RCC 7860 (cell line): Measurements from ENCODE around the gene EEF1G.
"Not testable (repeated sequence)": the region's sequence is repeated elsewhere in the genome, so short reads cannot be mapped to it uniquely, and the experiment has no call there.

ENCODE experiments used
- DNase-seq: peaks from one replicate; pipeline ENCODE4 v3.0.0-alpha.2; 2015; ENCODE audit warnings: low spot score
- FAIRE-seq: peaks from 2 replicates; lab custom pipeline; 2012; peaks lifted over from hg19 to GRCh38; lab: Jason Lieb, UNC

The EEF1G gene

DNA sequence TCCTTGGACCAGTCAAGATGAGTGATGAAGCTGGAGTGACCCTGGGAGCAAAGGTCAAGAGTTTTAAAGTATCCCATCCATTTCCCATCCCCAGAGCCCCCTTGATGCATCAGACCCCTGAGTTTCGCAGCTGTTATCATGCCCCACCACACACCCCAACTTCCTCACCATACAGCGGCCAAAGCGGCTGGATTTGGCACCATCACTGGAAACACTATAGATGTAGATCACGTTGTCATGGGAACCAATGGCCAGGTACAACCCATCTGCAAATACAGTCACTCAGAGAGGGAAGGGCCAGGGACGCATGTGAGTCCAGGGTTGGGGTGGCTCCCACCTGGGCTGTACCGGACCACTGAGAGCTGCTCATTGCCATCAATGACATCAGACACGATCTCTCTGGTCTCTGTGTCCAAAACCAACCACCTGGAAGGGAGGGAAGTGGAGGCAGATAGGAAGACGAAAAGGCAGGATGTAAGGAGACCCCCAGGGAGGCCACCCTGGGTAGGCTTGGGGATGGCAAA is 30.1 kb upstream of the EEF1G start:
- no peak for DNase-seq
- no peak for FAIRE-seq

DNA sequence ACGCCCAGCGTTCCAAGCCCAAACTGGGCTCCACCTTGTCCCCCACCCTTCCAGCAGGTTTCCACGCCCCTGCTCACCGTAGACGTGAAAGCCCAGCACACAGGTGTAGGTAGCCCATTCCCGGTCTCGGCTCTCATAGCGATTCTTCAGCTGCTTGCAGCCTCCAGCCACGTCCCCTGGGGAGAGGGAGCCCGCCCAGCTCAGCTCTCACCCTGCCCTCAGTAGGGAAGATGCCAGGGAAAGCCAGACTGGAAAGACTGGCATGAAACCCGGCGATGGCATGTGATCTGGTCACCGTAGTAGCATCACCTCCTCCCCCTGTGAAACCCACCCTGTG is 29.3 kb upstream of the EEF1G start:
- no peak for FAIRE-seq
- DNase-seq = no peak

DNA sequence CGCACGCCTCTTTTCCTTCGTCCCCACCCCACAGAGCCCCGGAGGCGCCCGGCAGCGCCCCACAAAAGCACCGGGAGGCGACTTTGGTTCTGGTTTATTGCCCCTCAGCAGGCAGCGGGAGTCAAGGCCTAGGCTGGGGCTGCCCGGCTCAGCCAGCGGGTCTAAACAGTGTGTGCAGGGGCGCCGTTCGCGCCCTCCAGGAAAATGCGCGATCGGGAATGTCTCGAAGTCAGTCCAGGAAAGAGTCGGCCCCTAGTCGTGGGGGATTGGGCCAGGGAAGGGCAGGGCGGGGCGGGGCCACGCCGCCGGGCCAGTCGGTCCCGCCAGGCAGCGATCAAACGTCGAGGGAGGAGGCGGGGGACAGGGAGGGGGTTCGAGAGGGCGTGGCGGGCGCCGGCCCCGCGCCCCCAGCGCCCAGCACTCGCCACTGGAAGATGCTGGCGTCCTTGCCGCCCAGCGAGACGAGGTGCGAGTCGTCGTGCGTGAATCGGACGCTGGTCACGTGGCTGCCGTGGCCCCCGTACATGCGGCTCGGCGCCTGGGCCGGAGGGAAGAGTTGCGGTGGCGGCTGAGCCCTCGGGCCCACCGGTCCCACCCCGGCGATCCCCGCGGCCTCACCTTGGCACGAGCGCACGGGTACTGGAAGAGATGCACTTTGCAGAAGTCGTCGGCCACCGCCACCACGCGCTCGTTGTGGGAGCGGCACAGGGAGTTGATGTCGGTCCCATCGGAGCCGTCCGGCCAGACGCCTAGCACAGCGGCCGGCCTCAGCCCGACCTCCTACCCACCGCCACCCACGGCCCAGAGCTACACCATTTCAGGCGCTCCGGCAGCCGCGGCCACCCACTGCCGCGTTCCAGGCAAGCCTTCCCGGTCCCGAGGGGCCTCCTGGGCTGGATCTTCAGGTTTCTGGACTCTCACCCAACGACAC is 28.7 kb upstream of the EEF1G start:
- FAIRE-seq (no peak), DNase-seq (no peak)

DNA sequence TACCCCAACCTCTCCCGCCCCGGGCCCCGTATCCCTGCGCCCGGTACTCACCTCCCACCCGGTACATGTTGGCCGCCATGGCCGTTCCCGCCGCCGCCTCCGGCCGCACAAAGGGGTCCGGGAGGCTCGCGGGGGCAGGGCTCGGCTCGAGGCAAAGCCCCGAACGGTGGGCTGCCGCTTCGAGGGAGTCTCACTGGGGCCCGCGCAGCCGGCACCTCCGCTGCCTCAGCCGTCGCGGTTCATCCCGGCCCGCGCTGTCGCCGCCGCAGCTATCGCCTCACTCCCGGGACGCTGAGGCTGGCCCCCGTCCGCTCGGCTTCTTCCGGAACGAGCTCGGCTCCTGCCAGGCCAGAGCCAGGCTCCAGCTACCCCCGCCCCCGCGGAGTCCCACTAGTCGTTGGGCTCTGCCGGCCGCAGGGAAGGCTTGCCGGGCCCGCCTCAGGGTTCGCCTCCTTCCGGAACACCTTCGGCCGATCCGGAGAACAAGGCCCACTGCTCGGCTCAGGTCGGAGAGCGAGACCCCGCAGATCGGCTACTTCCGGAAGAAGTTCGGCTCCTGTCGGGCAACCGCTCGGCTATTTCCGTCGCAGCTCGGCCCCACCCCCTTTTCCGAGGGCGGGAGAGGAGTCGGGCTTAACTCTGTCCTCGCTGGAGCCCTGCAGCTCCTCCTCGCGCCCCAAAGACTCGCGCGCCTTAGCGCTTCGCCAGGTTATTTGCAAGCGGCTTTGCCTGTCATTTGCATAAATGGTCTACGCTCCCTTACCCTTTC is 27.9 kb upstream of the EEF1G start, which contains the start of gene MTA2:
MTA2 (minus strand) TSS at position 494 of the 769 bp plus-strand sequence; CDS start at position 79, 415 bp downstream.
- FAIRE-seq (peak; percentile 87), DNase-seq (peak; percentile 93)

DNA sequence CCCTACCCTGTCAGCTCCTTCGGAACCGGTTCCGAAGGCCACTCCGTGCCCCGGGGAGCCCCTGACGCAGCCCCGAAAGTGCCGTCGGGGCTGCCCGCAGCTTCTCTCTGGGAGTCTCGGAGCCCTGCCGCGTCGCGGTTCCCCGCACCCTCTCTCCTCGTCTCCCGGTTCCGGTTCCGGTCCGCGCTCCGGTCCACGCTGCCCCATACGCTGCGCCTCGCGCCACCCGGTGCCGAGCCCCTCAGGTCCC is 27.4 kb upstream of the EEF1G start:
- FAIRE-seq (no peak), DNase-seq (no peak)

DNA sequence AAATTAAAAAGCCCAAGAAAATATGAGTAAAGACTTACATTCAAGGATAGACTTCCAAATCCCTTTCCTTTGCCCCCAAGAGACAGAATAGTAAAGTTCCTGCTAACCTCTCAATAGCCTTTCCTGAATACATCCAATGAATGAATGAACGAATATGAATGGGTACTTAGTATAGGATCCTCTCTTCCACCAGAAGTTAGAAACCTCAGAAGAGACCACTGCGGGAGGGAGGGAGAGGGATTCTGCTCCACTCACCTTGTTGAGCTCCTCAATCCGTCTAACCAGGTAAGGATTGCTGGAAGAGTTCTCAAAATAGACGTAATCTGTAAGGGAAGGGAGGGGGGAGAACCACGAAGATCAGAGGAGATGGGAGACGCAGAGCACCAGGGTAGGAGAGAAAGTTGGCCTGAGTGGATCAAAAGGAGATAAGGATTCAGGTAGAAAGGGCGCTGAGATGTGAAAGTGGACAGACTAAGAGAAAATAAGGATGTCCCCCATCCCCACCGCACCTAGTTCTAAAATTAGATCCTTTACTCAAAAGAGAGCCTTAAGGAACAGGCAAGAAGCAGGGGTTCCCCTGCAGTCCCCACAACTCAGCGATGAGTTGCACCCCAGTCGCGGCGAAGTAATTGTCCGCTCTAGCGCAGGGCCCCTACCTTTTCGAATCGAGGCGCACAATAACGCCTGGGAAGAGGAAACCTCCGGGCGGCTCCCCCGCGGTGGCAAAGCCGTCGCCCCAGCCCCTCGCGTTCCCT is 26.9 kb upstream of the EEF1G start:
- FAIRE-seq = no peak
- no peak for DNase-seq

DNA sequence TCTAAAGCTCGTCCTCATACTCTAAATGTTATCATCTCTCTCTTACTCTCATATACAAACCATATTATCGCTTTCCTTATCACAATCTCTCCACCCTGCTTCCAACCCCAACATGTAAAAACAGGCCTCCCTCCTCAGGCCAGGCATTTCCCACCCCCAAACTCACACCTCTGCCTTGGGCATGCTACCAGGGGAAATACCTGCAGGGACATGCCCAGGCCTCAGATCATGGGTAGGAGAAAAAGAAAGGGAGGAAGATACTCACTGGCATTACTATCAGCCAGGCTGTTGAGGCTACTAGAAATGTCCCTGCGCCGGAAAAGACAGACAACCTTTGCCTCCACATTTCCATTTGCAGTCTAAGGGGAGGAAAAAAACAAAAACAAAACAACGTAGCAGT is 26.2 kb upstream of the EEF1G start:
- no peak for DNase-seq
- no peak for FAIRE-seq

DNA sequence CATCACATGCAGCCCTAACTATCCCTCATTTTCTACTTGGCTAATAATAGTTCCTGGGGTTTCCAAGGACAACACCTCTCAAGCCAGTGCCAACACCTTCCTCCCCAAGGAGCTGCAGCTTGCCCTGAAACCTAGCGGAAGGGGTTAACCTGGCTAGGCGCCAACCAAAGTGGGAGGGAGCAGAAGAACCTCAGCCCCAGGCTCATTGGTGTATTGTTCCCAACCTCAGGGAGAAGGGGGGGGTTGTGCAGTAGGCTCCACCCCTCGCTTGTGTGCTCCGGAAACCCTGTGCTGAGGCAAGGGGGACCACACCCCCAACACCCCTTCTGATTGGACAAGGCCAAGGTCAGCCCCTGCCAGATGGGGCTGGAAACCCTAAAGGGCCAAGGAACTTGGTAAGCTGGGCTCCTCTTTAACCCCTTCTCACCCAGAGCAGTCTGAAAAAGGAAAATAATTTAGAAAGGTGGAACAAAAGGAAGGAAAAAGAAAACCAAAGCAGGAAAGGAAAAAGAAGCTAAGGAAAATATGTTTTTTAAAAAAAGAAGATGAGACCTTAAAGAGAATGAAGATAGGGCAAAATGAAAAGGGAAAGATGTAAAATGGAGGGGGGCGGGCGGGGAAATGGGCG is 25.5 kb upstream of the EEF1G start:
- FAIRE-seq (peak; percentile 83), DNase-seq (peak; percentile 89)

DNA sequence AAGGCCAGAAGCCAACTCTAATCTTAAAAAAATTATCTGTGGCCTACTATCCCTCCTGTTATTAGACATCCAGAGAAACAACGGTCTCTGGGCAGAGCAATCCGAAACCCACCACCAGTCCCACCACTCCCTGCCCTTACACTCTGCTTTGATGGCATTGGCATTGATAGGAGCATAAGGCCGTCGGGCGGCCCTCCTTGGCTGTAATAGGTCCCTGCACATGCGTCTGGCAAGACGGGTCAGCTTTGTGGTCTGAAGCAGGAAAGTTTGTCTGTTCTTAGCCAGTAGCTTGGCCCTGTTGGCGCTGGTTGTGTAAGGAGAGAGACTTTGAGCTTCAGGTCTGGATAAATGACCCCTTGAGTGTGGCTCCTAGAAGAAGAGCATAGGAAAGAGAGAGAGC is 21.4 kb upstream of the EEF1G start:
- no peak for DNase-seq
- no peak for FAIRE-seq

DNA sequence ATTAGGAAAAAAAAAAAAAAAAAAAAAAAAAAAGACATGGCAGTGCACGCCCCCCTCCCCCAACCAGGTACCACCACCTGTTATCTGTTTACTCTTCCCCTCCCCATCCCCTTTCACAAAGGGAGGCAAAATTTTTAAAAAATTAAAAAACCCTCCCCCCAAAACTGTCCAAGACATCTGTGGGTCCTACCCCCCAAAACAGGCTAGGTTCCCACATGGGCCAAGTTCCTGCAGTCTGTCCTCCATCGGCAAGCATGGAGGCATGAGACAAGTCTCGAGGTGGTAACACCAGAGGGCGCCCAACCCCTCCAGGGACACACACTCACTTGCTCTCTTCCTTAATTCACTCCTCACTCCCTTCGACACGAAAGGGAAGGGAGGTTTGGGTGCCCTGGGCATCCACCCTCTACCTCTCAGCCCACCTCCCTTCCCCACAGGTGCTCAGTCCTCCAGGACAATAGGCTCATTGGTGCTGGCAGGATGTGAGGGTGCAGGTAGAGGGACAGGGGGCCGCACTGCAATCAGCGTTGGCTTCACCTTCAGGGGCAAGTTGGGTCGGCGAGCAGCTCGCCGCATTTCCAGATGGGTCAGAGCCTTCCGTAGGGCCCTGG is 19.8 kb upstream of the EEF1G start:
- FAIRE-seq (no peak), DNase-seq (peak; percentile 34)

DNA sequence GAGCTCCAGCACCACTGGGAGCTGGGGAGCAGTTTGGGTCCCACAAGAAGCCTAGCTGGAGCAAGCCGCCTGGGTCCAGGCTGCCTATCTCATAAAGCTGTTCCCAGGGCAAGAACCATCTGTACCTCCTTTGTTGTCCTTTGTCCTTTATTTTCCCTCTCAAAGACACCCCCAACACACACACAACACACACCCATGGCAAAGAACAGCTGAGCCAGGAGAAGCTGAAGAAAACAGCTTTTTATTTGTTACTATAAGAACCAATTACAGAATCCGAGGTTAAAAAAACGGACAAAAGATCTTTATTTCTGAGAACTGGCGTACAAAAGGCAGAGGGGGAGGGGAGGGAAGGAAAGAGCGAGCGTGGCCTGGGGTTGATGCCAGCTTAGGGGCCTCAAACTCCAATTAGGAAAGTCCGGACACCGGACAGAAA is 19.3 kb upstream of the EEF1G start:
- no peak for FAIRE-seq
- no peak for DNase-seq

DNA sequence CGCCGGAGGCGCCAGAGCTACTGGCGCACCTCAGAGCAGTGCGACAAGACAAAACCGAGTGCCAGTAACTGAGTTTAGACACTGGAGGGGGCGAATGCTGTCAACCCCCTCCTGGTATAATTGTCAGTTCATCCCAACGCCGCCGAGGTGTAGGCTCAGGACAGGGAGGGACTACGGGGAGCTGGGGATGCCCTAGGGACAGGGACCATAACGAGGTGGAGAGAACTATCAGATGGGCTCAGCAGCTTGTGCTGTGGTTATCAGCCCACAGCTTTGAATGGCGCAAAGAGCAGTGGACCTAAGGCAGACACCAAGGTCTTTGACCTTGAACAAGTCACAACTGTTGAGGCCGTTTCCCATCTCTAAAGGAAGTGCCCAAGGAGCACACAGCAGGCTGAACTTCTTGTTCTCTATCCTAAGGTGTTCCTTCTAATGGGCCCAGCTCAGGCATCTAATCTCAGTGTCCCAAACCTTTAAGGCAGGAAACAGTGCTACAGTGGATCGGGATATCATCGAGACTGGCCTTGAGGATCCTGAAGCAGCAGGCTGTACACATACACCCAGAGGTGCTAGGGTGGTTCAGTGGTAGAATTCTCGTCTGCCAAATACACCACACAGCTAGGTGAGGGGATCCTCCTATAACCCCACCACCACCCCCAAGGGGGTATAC is 18.6 kb upstream of the EEF1G start:
- DNase-seq = no peak
- no peak for FAIRE-seq

DNA sequence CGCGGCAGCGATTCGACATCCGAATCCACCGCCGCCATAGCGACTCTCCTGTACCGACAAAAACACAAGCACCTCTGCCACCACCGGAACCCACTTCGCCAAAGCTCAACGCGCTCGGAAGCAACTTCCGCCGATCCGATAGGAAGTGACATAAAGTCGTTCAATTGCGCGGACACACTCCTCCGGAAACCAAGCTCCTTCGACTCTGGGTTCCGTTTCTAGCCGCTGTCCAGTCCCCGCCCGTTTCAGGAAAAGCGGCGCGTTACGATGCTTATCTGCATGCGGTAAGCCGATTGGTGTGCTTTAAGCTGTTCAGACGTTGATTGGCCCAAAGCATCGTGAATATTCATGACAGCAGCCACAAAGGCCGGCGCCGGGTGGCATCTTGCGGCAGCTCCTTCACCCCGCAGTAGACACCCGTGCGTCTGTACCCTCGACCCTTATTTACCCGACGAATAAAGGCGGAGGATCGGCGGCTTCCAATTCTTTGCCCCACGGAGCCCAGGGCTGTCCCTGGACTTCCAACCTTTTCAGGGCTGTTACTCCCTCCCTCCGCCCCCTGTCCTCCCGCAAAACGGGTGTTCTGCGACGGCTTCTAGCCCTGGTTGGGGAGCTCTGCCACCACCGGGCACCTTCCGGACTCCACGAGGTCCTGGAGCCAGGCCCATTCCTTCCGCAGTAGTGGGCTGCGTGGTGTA is 17.9 kb upstream of the EEF1G start, which contains the start of gene TUT1:
TUT1 (minus strand) TSS at position 76 of the 698 bp plus-strand sequence; CDS start at position 38, 38 bp downstream.
- peak; percentile 89 for FAIRE-seq
- DNase-seq = peak; percentile 96

DNA sequence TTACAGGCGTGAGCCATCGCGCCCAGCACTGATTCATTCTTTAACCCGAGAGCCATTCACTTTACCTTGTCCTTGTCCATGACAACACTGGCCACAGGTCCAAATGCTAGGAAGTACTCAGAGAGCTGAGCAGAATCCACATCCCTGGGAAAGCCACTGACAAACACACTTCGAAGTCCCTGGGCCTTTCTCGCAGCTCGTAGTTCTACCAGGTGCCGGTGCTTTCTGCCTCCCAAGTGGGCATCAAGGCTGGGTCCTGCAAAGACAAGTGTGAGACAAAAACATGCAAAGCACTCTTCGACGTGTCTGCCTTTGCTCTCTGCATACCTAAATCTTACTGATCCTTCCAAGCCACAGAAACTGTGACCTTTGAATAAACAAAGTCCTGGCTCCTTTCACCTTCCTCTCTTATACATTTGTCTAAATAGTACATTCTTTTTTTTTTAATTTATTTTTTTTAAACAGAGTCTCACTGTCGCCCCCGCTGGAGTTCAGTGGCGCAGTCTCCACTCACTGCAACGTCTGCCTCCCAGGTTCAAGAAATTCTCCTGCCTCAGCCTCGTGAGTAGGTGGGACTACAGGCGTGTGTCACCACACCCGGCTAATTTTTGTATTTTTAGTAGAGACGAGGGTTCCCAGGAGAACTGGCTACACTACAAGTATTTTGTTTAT is 15.4 kb upstream of the EEF1G start:
- FAIRE-seq = no peak
- no peak for DNase-seq

DNA sequence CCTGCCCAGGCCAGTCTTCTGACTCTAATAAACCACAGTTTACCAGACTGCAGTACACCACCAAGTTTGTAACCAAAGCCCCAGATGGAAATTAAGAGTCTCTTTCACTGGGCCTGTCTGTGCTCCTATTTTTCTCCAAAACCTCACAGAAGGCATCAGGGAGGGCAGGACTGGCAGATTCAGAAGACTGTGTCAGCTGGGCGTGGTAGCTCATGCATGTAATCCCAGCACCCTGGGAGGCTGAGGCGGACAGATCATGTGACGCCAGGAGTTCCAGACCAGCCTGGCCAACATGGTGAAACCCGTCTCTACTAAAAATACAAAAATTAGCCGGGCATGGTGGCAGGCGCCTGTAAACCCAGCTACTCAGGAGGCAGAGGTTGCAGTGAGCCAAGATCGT is 11.7 kb upstream of the EEF1G start:
- not testable (repeated sequence) for FAIRE-seq, DNase-seq

DNA sequence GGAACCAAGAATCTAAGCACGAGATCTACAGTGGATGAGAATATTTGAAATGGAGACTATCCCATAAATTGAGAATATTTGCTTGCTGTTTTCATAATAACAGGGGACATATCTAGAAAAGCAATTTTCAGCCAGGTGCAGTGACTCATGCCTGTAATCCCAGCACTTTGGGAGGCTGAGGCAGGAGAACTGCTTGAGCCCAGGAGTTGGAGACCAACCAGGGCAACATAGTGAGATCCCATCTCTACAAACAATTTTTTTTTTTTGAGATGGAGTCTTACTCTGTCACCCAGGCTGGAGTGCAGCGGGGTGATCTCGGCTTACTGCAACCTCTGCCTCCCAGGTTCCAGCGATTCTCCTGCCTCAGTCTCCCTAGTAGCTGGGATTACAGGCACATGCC is 8.0 kb upstream of the EEF1G start:
- not testable (repeated sequence) for DNase-seq, FAIRE-seq

DNA sequence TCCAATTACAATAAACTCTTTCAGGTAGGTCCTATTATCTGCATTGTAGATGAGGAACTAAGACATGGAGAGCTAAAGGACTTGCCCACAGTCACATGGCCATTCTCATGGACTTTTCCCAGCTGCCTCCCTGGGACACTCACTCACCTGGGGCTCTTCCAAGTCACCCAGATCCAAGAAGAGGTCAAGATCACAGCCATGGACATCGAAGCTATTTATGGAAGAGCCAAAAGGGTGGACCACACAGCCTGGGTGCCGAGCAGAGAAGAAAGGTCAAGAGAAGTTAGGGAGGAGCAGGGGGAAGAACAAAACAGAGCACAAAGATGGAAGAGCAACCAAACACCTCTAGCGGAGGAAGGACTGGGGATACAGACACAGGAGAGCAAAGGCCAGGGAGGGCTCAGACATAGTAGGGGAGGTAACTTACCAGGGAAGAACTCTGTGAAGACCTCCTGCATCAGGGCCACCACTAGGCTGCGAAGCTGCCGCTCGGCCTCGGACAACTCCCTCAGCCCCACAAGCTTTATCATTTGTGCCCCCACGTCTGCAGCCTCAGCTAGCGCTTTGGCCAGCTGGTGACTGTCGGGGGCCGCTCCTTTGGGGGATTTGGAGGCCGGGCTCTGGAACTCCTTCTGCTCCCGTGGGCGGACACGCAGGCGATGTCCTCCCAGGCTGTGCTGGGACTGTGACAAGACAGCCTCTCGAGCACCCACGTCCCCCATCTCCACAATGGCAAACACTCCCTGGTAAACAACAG is 7.4 kb upstream of the EEF1G start:
- no peak for DNase-seq
- FAIRE-seq = no peak

DNA sequence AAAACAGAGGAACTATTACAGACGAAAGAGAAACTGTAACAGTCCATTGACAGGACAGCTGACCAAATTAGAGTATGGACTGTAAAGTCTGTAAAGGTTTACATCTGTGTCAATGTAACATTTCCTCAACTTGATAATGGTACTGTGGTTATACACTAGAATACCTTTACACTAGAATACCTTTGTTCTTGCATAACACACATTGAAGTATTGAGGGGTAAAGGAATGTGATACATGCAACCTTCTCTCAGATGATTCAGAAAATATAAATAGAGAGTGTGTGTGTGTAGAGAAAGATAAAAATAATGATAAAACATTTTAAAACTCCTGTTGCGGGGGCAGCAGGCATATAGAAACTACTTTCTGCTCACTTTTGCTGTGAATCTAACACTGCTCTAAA is 5.6 kb upstream of the EEF1G start:
- DNase-seq (no peak), FAIRE-seq (no peak)
